Measurements from ENCODE around the gene RTP5.

Gene RTP5

GRCh38 chr2:241897231-241897916 lies 27.8 kb downstream of the RTP5 start:
- DNase-seq, result no peak
- Histone ChIP-seq H3K36me3 (ENCODE audit: control insufficient read depth, insufficient read depth, low read length) (no peaks in the 10 kb centered on the region), H3K4me3 (ENCODE audit: insufficient read depth, low read depth, low read length, poor library complexity, severe bottlenecking) (no peak overlapping the region), H3K9me3 (ENCODE audit: control insufficient read depth, low read length) (no peaks in the 10 kb centered on the region), H3K4me1 (ENCODE audit: control insufficient read depth, insufficient read depth, low read length, poor library complexity, severe bottlenecking) (no peaks in the 10 kb centered on the region), H3K27ac (ENCODE audit: insufficient read depth, low read length, poor library complexity, severe bottlenecking) (no peak overlapping the region), H3K27me3 (replicated peaks; ENCODE audit: control insufficient read depth, insufficient read depth, low read length, poor library complexity, severe bottlenecking) (no peaks in the 10 kb centered on the region)

- H3K4me3 ChIP-seq (ENCODE audit: insufficient read depth, low read depth, low read length, poor library complexity, severe bottlenecking), result no peak overlapping the region
- no peaks in the 10 kb centered on the region for H3K9me3 ChIP-seq (ENCODE audit: control insufficient read depth, low read length)
Measured at GRCh38 chr2:241898463-241899270, 29.1 kb downstream of the RTP5 start.

GRCh38 chr2:241900251-241901017 lies 30.9 kb downstream of the RTP5 start:
- no peaks in the 10 kb centered on the region for H3K36me3 ChIP-seq (ENCODE audit: control insufficient read depth, insufficient read depth, low read length)
- no peaks in the 10 kb centered on the region for H3K27me3 ChIP-seq (replicated peaks; ENCODE audit: control insufficient read depth, insufficient read depth, low read length, poor library complexity, severe bottlenecking)
- no peaks in the 10 kb centered on the region for H3K4me1 ChIP-seq (ENCODE audit: control insufficient read depth, insufficient read depth, low read length, poor library complexity, severe bottlenecking)
- H3K9me3 ChIP-seq (ENCODE audit: control insufficient read depth, low read length), result no peaks in the 10 kb centered on the region
- no peak overlapping the region for H3K27ac ChIP-seq (ENCODE audit: insufficient read depth, low read length, poor library complexity, severe bottlenecking)
- no peak overlapping the region for H3K4me3 ChIP-seq (ENCODE audit: insufficient read depth, low read depth, low read length, poor library complexity, severe bottlenecking)
- no peak for DNase-seq

More at GRCh38 chr2:241898463-241899270, 29.1 kb downstream of the RTP5 start:
- H3K27me3 ChIP-seq (replicated peaks; ENCODE audit: control insufficient read depth, insufficient read depth, low read length, poor library complexity, severe bottlenecking), result no peaks in the 10 kb centered on the region
- no peak for DNase-seq
- H3K4me1 ChIP-seq (ENCODE audit: control insufficient read depth, insufficient read depth, low read length, poor library complexity, severe bottlenecking), result no peaks in the 10 kb centered on the region
- no peak overlapping the region for H3K27ac ChIP-seq (ENCODE audit: insufficient read depth, low read length, poor library complexity, severe bottlenecking)
- no peaks in the 10 kb centered on the region for H3K36me3 ChIP-seq (ENCODE audit: control insufficient read depth, insufficient read depth, low read length)

GRCh38 chr2:241901018-241901380 lies 31.5 kb downstream of the RTP5 start:
- Histone ChIP-seq H3K27ac (ENCODE audit: insufficient read depth, low read length, poor library complexity, severe bottlenecking) (no peak overlapping the region), H3K4me1 (ENCODE audit: control insufficient read depth, insufficient read depth, low read length, poor library complexity, severe bottlenecking) (no peaks in the 10 kb centered on the region), H3K27me3 (replicated peaks; ENCODE audit: control insufficient read depth, insufficient read depth, low read length, poor library complexity, severe bottlenecking) (no peaks in the 10 kb centered on the region)

GRCh38 chr2:241901500-241902351 lies 32.2 kb downstream of the RTP5 start:
- Histone ChIP-seq H3K36me3 (ENCODE audit: control insufficient read depth, insufficient read depth, low read length) (no peaks in the 10 kb centered on the region), H3K4me3 (ENCODE audit: insufficient read depth, low read depth, low read length, poor library complexity, severe bottlenecking) (no peak overlapping the region), H3K9me3 (ENCODE audit: control insufficient read depth, low read length) (no peaks in the 10 kb centered on the region), H3K4me1 (ENCODE audit: control insufficient read depth, insufficient read depth, low read length, poor library complexity, severe bottlenecking) (no peaks in the 10 kb centered on the region), H3K27me3 (replicated peaks; ENCODE audit: control insufficient read depth, insufficient read depth, low read length, poor library complexity, severe bottlenecking) (no peaks in the 10 kb centered on the region), H3K27ac (ENCODE audit: insufficient read depth, low read length, poor library complexity, severe bottlenecking) (no peak overlapping the region)
- no peak for DNase-seq

More at GRCh38 chr2:241901018-241901380, 31.5 kb downstream of the RTP5 start:
- H3K36me3 ChIP-seq (ENCODE audit: control insufficient read depth, insufficient read depth, low read length), result no peaks in the 10 kb centered on the region
- no peaks in the 10 kb centered on the region for H3K9me3 ChIP-seq (ENCODE audit: control insufficient read depth, low read length)
- DNase-seq, result no peak
- no peak overlapping the region for H3K4me3 ChIP-seq (ENCODE audit: insufficient read depth, low read depth, low read length, poor library complexity, severe bottlenecking)

- no peak overlapping the region for H3K27ac ChIP-seq (ENCODE audit: insufficient read depth, low read length, poor library complexity, severe bottlenecking)
- no peak for DNase-seq
- no peaks in the 10 kb centered on the region for H3K9me3 ChIP-seq (ENCODE audit: control insufficient read depth, low read length)
- no peaks in the 10 kb centered on the region for H3K36me3 ChIP-seq (ENCODE audit: control insufficient read depth, insufficient read depth, low read length)
- H3K4me1 ChIP-seq (ENCODE audit: control insufficient read depth, insufficient read depth, low read length, poor library complexity, severe bottlenecking), result no peaks in the 10 kb centered on the region
- H3K27me3 ChIP-seq (replicated peaks; ENCODE audit: control insufficient read depth, insufficient read depth, low read length, poor library complexity, severe bottlenecking), result no peaks in the 10 kb centered on the region
- no peak overlapping the region for H3K4me3 ChIP-seq (ENCODE audit: insufficient read depth, low read depth, low read length, poor library complexity, severe bottlenecking)
Measured at GRCh38 chr2:241902357-241902991, 32.9 kb downstream of the RTP5 start.

GRCh38 chr2:241903121-241904010 lies 33.8 kb downstream of the RTP5 start:
- no peaks in the 10 kb centered on the region for H3K36me3 ChIP-seq (ENCODE audit: control insufficient read depth, insufficient read depth, low read length)
- DNase-seq, result no peak
- no peaks in the 10 kb centered on the region for H3K27me3 ChIP-seq (replicated peaks; ENCODE audit: control insufficient read depth, insufficient read depth, low read length, poor library complexity, severe bottlenecking)
- H3K9me3 ChIP-seq (ENCODE audit: control insufficient read depth, low read length), result no peaks in the 10 kb centered on the region
- H3K27ac ChIP-seq (ENCODE audit: insufficient read depth, low read length, poor library complexity, severe bottlenecking), result no peak overlapping the region
- no peak overlapping the region for H3K4me3 ChIP-seq (ENCODE audit: insufficient read depth, low read depth, low read length, poor library complexity, severe bottlenecking)
- no peaks in the 10 kb centered on the region for H3K4me1 ChIP-seq (ENCODE audit: control insufficient read depth, insufficient read depth, low read length, poor library complexity, severe bottlenecking)

- H3K9me3 ChIP-seq (ENCODE audit: control insufficient read depth, low read length), result no peaks in the 10 kb centered on the region
- no peak overlapping the region for H3K27ac ChIP-seq (ENCODE audit: insufficient read depth, low read length, poor library complexity, severe bottlenecking)
- no peak overlapping the region for H3K4me3 ChIP-seq (ENCODE audit: insufficient read depth, low read depth, low read length, poor library complexity, severe bottlenecking)
- no peak for DNase-seq
- no peaks in the 10 kb centered on the region for H3K4me1 ChIP-seq (ENCODE audit: control insufficient read depth, insufficient read depth, low read length, poor library complexity, severe bottlenecking)
- H3K36me3 ChIP-seq (ENCODE audit: control insufficient read depth, insufficient read depth, low read length), result no peaks in the 10 kb centered on the region
- no peaks in the 10 kb centered on the region for H3K27me3 ChIP-seq (replicated peaks; ENCODE audit: control insufficient read depth, insufficient read depth, low read length, poor library complexity, severe bottlenecking)
Measured at GRCh38 chr2:241904011-241904718, 34.6 kb downstream of the RTP5 start.
